Measurements from ENCODE around the gene STUB1.

The STUB1 gene

DNA sequence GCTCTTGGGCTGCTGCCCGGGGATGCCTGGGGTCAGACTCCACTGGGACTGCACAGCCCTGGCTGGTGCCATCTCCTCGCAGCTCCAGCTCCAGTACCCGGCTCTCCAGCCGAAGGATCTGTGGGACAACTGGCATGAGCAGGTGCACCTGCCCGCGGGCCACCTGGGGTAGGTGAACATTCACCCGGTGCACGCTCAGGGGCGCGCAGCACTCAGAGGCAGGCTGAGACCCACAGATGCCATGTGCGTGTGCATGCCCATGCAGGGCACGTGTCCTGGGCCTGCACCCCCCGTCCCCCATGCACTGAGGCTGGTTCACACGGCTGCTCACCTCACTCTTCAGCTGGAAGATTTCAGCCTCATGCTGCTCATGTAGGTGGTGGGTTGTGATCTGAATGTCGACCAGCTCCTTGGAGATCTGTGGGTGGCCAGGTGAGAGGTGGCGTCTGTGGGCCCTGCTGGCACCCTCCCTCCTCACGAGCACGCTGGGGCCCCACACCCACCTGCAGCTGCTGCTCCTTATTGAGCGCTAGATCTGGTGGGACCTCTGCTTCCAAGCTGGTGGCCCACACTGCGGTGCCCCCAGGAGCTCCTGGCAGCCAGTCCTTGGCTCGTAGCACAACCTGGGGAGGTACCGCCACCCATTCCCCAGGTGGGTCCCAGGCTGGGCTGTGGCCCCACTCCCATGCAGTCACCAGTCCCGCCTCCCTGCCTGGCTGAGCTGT, 45.4 kb downstream of the STUB1 start:
- no peaks in the 10 kb centered on the region for H3K79me2 ChIP-seq
- H3K9ac ChIP-seq: no peak overlapping the region
- H3K27ac ChIP-seq: no peak overlapping the region
- no peaks in the 10 kb centered on the region for H3K36me3 ChIP-seq (ENCODE audit: control insufficient read depth, insufficient read depth, low read length)
- no peak overlapping the region for H3K4me3 ChIP-seq (ENCODE audit: low read depth, low read length)
- no peak overlapping the region for H3K4me2 ChIP-seq (ENCODE audit: low read length)
- peaks cover 9% of the 10 kb centered on the region for H3K4me1 ChIP-seq
- no peaks in the 10 kb centered on the region for H3K27me3 ChIP-seq (ENCODE audit: control insufficient read depth, insufficient read depth, low read length)
- no peaks in the 10 kb centered on the region for H3K9me3 ChIP-seq (ENCODE audit: control insufficient read depth, low read length)
- H2AFZ ChIP-seq: no peak overlapping the region
- TF ChIP-seq, protein P1, sequence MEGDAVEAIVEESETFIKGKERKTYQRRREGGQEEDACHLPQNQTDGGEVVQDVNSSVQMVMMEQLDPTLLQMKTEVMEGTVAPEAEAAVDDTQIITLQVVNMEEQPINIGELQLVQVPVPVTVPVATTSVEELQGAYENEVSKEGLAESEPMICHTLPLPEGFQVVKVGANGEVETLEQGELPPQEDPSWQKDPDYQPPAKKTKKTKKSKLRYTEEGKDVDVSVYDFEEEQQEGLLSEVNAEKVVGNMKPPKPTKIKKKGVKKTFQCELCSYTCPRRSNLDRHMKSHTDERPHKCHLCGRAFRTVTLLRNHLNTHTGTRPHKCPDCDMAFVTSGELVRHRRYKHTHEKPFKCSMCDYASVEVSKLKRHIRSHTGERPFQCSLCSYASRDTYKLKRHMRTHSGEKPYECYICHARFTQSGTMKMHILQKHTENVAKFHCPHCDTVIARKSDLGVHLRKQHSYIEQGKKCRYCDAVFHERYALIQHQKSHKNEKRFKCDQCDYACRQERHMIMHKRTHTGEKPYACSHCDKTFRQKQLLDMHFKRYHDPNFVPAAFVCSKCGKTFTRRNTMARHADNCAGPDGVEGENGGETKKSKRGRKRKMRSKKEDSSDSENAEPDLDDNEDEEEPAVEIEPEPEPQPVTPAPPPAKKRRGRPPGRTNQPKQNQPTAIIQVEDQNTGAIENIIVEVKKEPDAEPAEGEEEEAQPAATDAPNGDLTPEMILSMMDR (IDR thresholded peaks at IDR 0.05): no peak

DNA sequence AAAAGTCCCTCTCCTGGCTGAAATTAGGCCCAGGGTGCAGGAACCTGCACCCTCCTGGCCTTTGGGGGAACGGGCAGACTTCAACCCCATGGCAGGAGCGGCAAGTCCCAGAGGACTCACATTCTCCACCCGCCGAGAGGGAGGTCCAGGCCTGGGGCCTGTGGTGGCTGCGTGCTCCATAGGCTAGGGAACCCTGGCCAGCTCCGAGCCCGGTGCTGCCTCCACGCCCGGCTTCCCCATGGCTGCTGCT, 45.9 kb downstream of the STUB1 start:
- no peaks in the 10 kb centered on the region for H3K36me3 ChIP-seq (ENCODE audit: control insufficient read depth, insufficient read depth, low read length)
- H3K27ac ChIP-seq: no peak overlapping the region
- no peaks in the 10 kb centered on the region for H3K27me3 ChIP-seq (ENCODE audit: control insufficient read depth, insufficient read depth, low read length)
- H3K9me3 ChIP-seq (ENCODE audit: control insufficient read depth, low read length): no peaks in the 10 kb centered on the region
- no peak overlapping the region for H3K9ac ChIP-seq
- peak overlapping the region; percentile 62 for H3K4me2 ChIP-seq (ENCODE audit: low read length)
- H3K4me3 ChIP-seq (ENCODE audit: low read depth, low read length): peak overlapping the region; percentile 35
- TF ChIP-seq, protein P1 (IDR thresholded peaks at IDR 0.05): no peak
- H2AFZ ChIP-seq: peak overlapping the region; percentile 58
- H3K79me2 ChIP-seq: no peaks in the 10 kb centered on the region
- H3K4me1 ChIP-seq: peaks cover 9% of the 10 kb centered on the region

DNA sequence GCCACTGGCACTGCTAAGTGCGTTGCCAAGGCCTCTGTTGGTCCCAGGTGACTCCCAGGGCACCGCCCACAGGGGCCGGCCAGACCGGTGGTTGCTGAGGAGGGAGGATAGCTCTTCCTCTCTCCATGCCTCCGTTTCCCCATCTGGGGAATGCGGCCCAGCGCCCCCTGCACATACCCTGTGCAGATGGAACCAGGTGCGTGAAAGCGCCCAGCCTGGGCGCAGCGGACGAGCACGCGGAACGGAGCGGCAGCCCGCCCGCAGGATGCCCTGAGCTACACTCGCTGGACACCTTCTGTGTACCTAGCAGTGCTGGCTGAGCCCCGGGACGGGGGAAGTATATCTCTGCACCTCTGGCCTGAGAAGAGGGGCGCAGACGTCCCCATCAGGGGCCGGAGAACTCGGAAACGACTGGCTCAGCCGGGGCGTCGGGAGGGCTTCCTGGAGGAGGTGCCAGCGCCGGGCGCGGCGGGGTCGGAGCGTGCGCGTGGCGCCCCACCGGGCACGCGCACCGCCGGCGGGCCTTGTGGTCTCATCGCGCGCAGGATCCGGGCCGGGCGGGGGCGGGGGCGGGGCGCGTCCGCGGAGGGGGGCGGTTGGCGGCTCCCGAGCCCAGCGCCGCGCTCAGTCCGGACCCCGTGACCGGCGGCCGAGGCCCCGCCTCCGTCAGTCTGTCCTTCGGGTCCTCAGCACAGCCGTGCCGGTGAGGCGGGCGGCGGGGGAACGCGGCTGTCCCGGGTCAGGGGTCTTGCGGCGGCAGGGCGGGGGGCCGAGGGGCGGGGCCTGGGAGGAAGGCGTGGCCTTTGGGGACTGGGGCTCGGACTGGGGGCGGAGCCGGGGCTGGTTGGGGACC, 46.5 kb downstream of the STUB1 start, which contains the start of the genes CCDC78 and HAGHL:
Gene CCDC78 (minus strand): TSS at position 6 of the 853 bp plus-strand sequence. CDS start 76 bp downstream, outside the sequence.
Gene HAGHL (plus strand): TSS at position 669 of the 853 bp plus-strand sequence. CDS start 404 bp downstream, outside the sequence.
- peaks cover 9% of the 10 kb centered on the region for H3K4me1 ChIP-seq
- TF ChIP-seq, protein P1 (IDR thresholded peaks at IDR 0.05): no peak
- peak within 1 kb of the TSS; percentile 58 for H2AFZ ChIP-seq
- peak within 1 kb of the TSS; percentile 98 for H3K4me2 ChIP-seq (ENCODE audit: low read length)
- H3K4me3 ChIP-seq (ENCODE audit: low read depth, low read length): peak within 1 kb of the TSS; percentile 83
- H3K27me3 ChIP-seq (ENCODE audit: control insufficient read depth, insufficient read depth, low read length): no peaks in the 10 kb centered on the region
- no peaks in the 10 kb centered on the region for H3K79me2 ChIP-seq
- H3K36me3 ChIP-seq (ENCODE audit: control insufficient read depth, insufficient read depth, low read length): no peaks in the 10 kb centered on the region
- no peak within 1 kb of the TSS for H3K27ac ChIP-seq
- no peak within 1 kb of the TSS for H3K9ac ChIP-seq
- no peaks in the 10 kb centered on the region for H3K9me3 ChIP-seq (ENCODE audit: control insufficient read depth, low read length)

DNA sequence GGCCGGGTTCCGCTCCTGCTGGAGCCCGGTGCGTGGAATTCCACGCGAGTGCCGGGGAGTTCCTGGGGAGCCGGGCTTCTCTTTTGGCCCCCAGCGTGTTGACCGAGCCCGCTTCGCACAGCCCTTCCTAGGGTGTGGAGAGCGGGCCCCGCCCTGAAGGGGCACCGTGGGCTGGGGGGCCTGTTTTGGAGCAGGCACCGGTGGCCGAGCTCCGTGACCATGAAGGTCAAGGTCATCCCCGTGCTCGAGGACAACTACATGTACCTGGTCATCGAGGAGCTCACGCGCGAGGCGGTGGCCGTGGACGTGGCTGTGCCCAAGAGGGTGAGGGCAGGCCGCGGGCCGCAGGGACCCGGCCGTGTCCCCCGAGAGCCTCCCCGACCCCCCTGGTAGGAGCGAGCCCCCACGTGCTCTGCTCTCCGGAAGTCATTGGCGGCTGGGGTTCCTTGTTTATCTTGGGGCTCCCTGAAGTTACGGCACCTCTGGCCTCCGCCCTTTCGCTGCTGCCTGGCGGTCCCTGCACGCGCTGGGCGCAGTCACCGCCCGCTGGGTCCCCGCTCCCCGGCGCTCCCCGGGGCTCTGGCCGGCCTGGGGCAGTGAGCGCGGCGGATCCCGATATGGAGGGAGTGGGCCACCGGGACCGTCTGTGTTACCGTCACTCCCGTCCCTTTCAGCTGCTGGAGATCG, 47.2 kb downstream of the STUB1 start:
- Histone ChIP-seq H3K9me3 (ENCODE audit: control insufficient read depth, low read length) (no peaks in the 10 kb centered on the region), H3K9ac (no peak overlapping the region), H2AFZ (peak overlapping the region; percentile 48), H3K4me3 (ENCODE audit: low read depth, low read length) (peak overlapping the region; percentile 83), H3K27me3 (ENCODE audit: control insufficient read depth, insufficient read depth, low read length) (no peaks in the 10 kb centered on the region), H3K27ac (no peak overlapping the region), H3K4me1 (peaks cover 9% of the 10 kb centered on the region), H3K4me2 (ENCODE audit: low read length) (peak overlapping the region; percentile 98), H3K36me3 (ENCODE audit: control insufficient read depth, insufficient read depth, low read length) (no peaks in the 10 kb centered on the region), H3K79me2 (no peaks in the 10 kb centered on the region)
- TF ChIP-seq, protein P1 (IDR thresholded peaks at IDR 0.05): no peak
